ENCODE data around the gene AGAP3. TPM values are rescaled to one million over a fixed set of nuclear protein-coding genes. Genes with fewer than 3 reads are reported as not detected.
A peak's percentile ranks its signal among the peaks of the same experiment; 100 is the strongest.

The AGAP3 gene
- total RNA-seq, 4 donors from 2014 or later, result 54.9 to 74.4 (median 63.8) TPM

- H3K9me3 ChIP-seq, result no peaks in the 10 kb centered on the region
- peak overlapping the region in 3 of 4 donors; percentile 28 to 56 (median 46) for H3K27ac ChIP-seq
- in situ Hi-C loops (cut with MboI; ENCODE audit: low pct_ligation_motif_present in 1 of 4, low pct_unique_long_range_greater_than_20kb in 1 of 4, low sequenced_read_pairs in 3 of 4) (loop anchor here in 1 of 4 donors (10.0 kb wide), 1 partner anchor 75 kb away; no protein-coding TSS in a partner anchor), intact Hi-C loops (cut with DNase I; ENCODE audit: low total_unique reads) (no loop called here)
- H3K36me3 ChIP-seq, result no peaks in the 10 kb centered on the region
- no peak overlapping the region for H3K4me3 ChIP-seq
- 62 to 66% methylated on average over 3 to 15 of the region's 15 CpGs for WGBS, 2 donors (ENCODE audit: low coverage in 1 of 2)
- TF ChIP-seq CTCF (IDR thresholded peaks at IDR 0.05) (no peak), POLR2A (IDR thresholded peaks at IDR 0.05) (no peak), POLR2AphosphoS5 (IDR thresholded peaks at IDR 0.05) (no peak), EP300 (IDR thresholded peaks at IDR 0.05; ENCODE audit: low read depth) (no peak)
- no peak for DNase-seq
- H3K27me3 ChIP-seq, result no peaks in the 10 kb centered on the region
- H3K4me1 ChIP-seq, result peaks cover 10 to 40% (median 21%) of the 10 kb centered on the region in 4 donors
These were observed 23.1 kb downstream of the AGAP3 start for GRCh38 chr7:151109094-151110048.

- Histone ChIP-seq H3K27ac (peak overlapping the region in 2 of 4 donors; percentile 28 to 56), H3K36me3 (no peaks in the 10 kb centered on the region), H3K9me3 (no peaks in the 10 kb centered on the region), H3K27me3 (no peaks in the 10 kb centered on the region), H3K4me3 (no peak overlapping the region), H3K4me1 (peaks cover 10 to 41% (median 21%) of the 10 kb centered on the region in 4 donors)
- intact Hi-C loops (cut with DNase I; ENCODE audit: low total_unique reads) (no loop called here), in situ Hi-C loops (cut with MboI; ENCODE audit: low pct_ligation_motif_present in 1 of 4, low pct_unique_long_range_greater_than_20kb in 1 of 4, low sequenced_read_pairs in 3 of 4) (no loop called here)
- no peak for DNase-seq
- 77% methylated on average over 11 of the region's 11 CpGs; no CpG with 5 or more reads in 1 of the 2 donors for WGBS, 2 donors (ENCODE audit: low coverage in 1 of 2)
- no peak for TF ChIP-seq POLR2AphosphoS5 (IDR thresholded peaks at IDR 0.05)
- no peak for TF ChIP-seq EP300 (IDR thresholded peaks at IDR 0.05; ENCODE audit: low read depth)
- TF ChIP-seq POLR2A (IDR thresholded peaks at IDR 0.05), result no peak
- no peak for TF ChIP-seq CTCF (IDR thresholded peaks at IDR 0.05)
These were observed 24.1 kb downstream of the AGAP3 start for GRCh38 chr7:151110236-151110940.

- Histone ChIP-seq H3K27me3 (no peaks in the 10 kb centered on the region), H3K4me3 (no peak overlapping the region), H3K36me3 (no peaks in the 10 kb centered on the region), H3K27ac (no peak overlapping the region), H3K9me3 (no peaks in the 10 kb centered on the region), H3K4me1 (peaks cover 16 to 48% (median 28%) of the 10 kb centered on the region in 4 donors)
- TF ChIP-seq CTCF (IDR thresholded peaks at IDR 0.05), result peak; percentile 87 to 91 (median 88)
- TF ChIP-seq POLR2A (IDR thresholded peaks at IDR 0.05), result no peak
- TF ChIP-seq EP300 (IDR thresholded peaks at IDR 0.05; ENCODE audit: low read depth), result no peak
- no peak for TF ChIP-seq POLR2AphosphoS5 (IDR thresholded peaks at IDR 0.05)
- in situ Hi-C loops (cut with MboI; ENCODE audit: low pct_ligation_motif_present in 1 of 4, low pct_unique_long_range_greater_than_20kb in 1 of 4, low sequenced_read_pairs in 3 of 4), result no loop called here
- intact Hi-C loops (cut with DNase I; ENCODE audit: low total_unique reads), result no loop called here
- DNase-seq, result peak; percentile 81
- WGBS, 2 donors (ENCODE audit: low coverage in 1 of 2), result 38% methylated on average over 20 of the region's 20 CpGs; no CpG with 5 or more reads in 1 of the 2 donors
These were observed 24.8 kb downstream of the AGAP3 start for GRCh38 chr7:151110941-151111645.
